HG03521 (cell line): ENCODE data around the gene ABL2.

ENCODE experiments used
- ATAC-seq: cut with Tn5 transposase; IDR thresholded peaks from one replicate; pipeline ENCODE4 v1.9.1; 2021; ENCODE audit warnings: mild to moderate bottlenecking, moderate library complexity; ENCODE audit not compliant: unreplicated experiment

ABL2 gene

GRCh38 chr1:179103999-179104398 lies 125.5 kb downstream of the ABL2 start:
- ATAC-seq = no peak

- ATAC-seq = no peak
Observed at GRCh38 chr1:179101566-179101965, 127.9 kb downstream of the ABL2 start.

- ATAC-seq = no peak
Observed at GRCh38 chr1:179099891-179100290, 129.6 kb downstream of the ABL2 start.

GRCh38 chr1:179095924-179096323 lies 133.6 kb downstream of the ABL2 start:
- ATAC-seq = no peak

GRCh38 chr1:179095377-179095776 lies 134.1 kb downstream of the ABL2 start:
- ATAC-seq = no peak

- no peak for ATAC-seq
Observed at GRCh38 chr1:179094818-179095217, 134.7 kb downstream of the ABL2 start.

- no peak for ATAC-seq
Observed at GRCh38 chr1:179092896-179093461, 136.5 kb downstream of the ABL2 start.

- ATAC-seq = no peak
Observed at GRCh38 chr1:179091691-179092165, 137.7 kb downstream of the ABL2 start.

- ATAC-seq = no peak
Observed at GRCh38 chr1:179090923-179091322, 138.6 kb downstream of the ABL2 start.

GRCh38 chr1:179090522-179090921 lies 139.0 kb downstream of the ABL2 start:
- ATAC-seq = no peak

- no peak for ATAC-seq
Observed at GRCh38 chr1:179089827-179090482, 139.5 kb downstream of the ABL2 start.

GRCh38 chr1:179087665-179088064 lies 141.8 kb downstream of the ABL2 start:
- no peak for ATAC-seq

GRCh38 chr1:179083533-179083932 lies 145.9 kb downstream of the ABL2 start:
- no peak for ATAC-seq

GRCh38 chr1:179082999-179083335 lies 146.5 kb downstream of the ABL2 start:
- ATAC-seq = no peak

GRCh38 chr1:179082333-179082998 lies 147.0 kb downstream of the ABL2 start:
- ATAC-seq = peak; percentile 17

- peak; percentile 84 for ATAC-seq
Observed at GRCh38 chr1:179081687-179082332, 147.7 kb downstream of the ABL2 start, which contains the start of gene TOR3A. Gene TOR3A (plus strand): TSS chr1:179082070. CDS start chr1:179082129, 59 bp downstream.

- ATAC-seq = no peak
Observed at GRCh38 chr1:179080866-179081686, 148.4 kb downstream of the ABL2 start.

GRCh38 chr1:179079113-179079761 lies 150.2 kb downstream of the ABL2 start:
- no peak for ATAC-seq

- no peak for ATAC-seq
Observed at GRCh38 chr1:179077396-179077795, 152.1 kb downstream of the ABL2 start.

GRCh38 chr1:179066471-179066870 lies 163.0 kb downstream of the ABL2 start:
- ATAC-seq = no peak
